ENCODE results near the gene ARAP1. TPM values are rescaled to one million over a fixed set of nuclear protein-coding genes. Genes with fewer than 3 reads are reported as not detected.
A peak's percentile ranks its signal among the peaks of the same experiment; 100 is the strongest.

ARAP1 gene
- total RNA-seq, 1 donor from 2014 or later = 55.1 TPM

- H3K4me3 Mint-ChIP-seq (ENCODE audit: unreplicated experiment) = peak overlapping the region; percentile 21
- no peaks in the 10 kb centered on the region for H3K36me3 Mint-ChIP-seq (ENCODE audit: low read depth, unreplicated experiment)
- peaks cover 13% of the 10 kb centered on the region for H3K27me3 Mint-ChIP-seq (ENCODE audit: unreplicated experiment)
- no peaks in the 10 kb centered on the region for H3K9me3 Mint-ChIP-seq (ENCODE audit: unreplicated experiment)
- TF ChIP-seq, protein P1, sequence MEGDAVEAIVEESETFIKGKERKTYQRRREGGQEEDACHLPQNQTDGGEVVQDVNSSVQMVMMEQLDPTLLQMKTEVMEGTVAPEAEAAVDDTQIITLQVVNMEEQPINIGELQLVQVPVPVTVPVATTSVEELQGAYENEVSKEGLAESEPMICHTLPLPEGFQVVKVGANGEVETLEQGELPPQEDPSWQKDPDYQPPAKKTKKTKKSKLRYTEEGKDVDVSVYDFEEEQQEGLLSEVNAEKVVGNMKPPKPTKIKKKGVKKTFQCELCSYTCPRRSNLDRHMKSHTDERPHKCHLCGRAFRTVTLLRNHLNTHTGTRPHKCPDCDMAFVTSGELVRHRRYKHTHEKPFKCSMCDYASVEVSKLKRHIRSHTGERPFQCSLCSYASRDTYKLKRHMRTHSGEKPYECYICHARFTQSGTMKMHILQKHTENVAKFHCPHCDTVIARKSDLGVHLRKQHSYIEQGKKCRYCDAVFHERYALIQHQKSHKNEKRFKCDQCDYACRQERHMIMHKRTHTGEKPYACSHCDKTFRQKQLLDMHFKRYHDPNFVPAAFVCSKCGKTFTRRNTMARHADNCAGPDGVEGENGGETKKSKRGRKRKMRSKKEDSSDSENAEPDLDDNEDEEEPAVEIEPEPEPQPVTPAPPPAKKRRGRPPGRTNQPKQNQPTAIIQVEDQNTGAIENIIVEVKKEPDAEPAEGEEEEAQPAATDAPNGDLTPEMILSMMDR (IDR thresholded peaks at IDR 0.05; ENCODE audit: unreplicated experiment) = no peak
- no peak for DNase-seq (ENCODE audit: low spot score)
- H3K4me1 Mint-ChIP-seq (ENCODE audit: unreplicated experiment) = peaks cover 8% of the 10 kb centered on the region
- peak overlapping the region; percentile 2 for H3K27ac Mint-ChIP-seq (ENCODE audit: unreplicated experiment)
Observed at GRCh38 chr11:72652873-72653630, 99.2 kb downstream of the ARAP1 start.

DNA sequence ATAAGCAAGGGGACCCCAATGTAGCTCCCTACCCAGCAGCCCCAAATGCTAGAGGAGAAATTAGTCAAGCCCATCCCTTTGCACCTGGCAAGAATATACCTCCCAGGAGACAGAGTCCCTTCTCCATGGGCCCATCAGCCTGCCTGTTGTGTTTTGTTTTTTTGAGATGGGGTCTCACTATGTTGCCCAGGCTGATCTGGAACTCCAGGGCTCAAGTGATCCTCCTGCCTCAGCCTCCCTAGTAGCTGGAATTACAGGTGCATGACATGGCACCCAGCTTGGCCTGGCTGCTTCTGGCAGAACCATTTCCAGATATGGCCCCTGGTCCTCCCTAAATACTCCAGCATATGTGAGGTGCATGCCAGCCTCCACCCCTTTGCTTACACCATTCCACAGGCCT is 100.1 kb downstream of the ARAP1 start:
- TF ChIP-seq, protein P1 (IDR thresholded peaks at IDR 0.05; ENCODE audit: unreplicated experiment) = no peak

DNA sequence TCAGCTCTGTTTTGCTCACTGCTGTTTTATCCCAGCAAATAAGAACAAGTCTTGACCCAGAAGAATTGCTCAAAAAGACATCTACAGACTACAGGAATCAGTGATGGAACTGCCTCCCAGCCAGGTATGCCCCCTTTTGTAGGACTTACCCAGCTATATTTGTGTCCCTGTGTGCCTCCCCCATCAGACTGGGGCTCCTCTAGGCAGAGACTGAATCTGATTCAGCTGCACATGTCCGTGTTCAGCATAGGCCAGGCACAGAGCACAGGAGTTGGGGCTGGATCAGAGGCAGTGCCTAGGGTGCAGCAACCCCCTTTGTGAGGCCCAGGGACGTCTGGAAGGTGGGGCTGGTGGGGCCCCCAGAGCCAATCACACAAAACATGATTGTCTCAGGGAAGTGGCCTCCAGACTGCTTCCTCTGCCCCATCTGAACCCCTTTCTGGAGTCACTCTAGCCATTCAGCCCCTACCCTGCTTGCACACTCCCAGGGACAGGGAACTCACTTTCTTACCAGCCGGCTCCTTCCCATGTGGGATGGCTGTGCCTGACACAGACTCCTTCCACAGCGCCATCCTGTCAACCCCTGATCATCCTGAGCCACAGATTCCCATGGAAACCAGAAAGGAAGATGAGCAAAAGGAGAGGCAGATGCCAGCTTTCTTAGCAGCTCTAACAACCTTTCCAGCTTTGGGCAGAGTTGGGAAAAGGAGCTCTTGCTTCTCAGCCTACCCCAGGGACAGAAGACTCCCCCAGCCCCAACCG is 102.8 kb downstream of the ARAP1 start:
- TF ChIP-seq, protein P1 (IDR thresholded peaks at IDR 0.05; ENCODE audit: unreplicated experiment) = no peak
- Mint-ChIP-seq H3K4me1 (ENCODE audit: unreplicated experiment) (peaks cover 5% of the 10 kb centered on the region), H3K27me3 (ENCODE audit: unreplicated experiment) (peaks cover 27% of the 10 kb centered on the region), H3K36me3 (ENCODE audit: low read depth, unreplicated experiment) (no peaks in the 10 kb centered on the region), H3K9me3 (ENCODE audit: unreplicated experiment) (no peaks in the 10 kb centered on the region), H3K4me3 (ENCODE audit: unreplicated experiment) (no peak overlapping the region), H3K27ac (ENCODE audit: unreplicated experiment) (no peak overlapping the region)
- DNase-seq (ENCODE audit: low spot score) = no peak

More for the DNA sequence above, 100.1 kb downstream of the ARAP1 start:
- Mint-ChIP-seq H3K36me3 (ENCODE audit: low read depth, unreplicated experiment) (no peaks in the 10 kb centered on the region), H3K27ac (ENCODE audit: unreplicated experiment) (no peak overlapping the region), H3K9me3 (ENCODE audit: unreplicated experiment) (no peaks in the 10 kb centered on the region), H3K4me1 (ENCODE audit: unreplicated experiment) (peaks cover 8% of the 10 kb centered on the region), H3K27me3 (ENCODE audit: unreplicated experiment) (peaks cover 13% of the 10 kb centered on the region), H3K4me3 (ENCODE audit: unreplicated experiment) (no peak overlapping the region)
- no peak for DNase-seq (ENCODE audit: low spot score)

- TF ChIP-seq, protein P1 (IDR thresholded peaks at IDR 0.05; ENCODE audit: unreplicated experiment) = no peak
- Mint-ChIP-seq H3K27me3 (ENCODE audit: unreplicated experiment) (peaks cover 26% of the 10 kb centered on the region), H3K4me3 (ENCODE audit: unreplicated experiment) (no peak overlapping the region), H3K36me3 (ENCODE audit: low read depth, unreplicated experiment) (no peaks in the 10 kb centered on the region), H3K9me3 (ENCODE audit: unreplicated experiment) (no peaks in the 10 kb centered on the region), H3K4me1 (ENCODE audit: unreplicated experiment) (peaks cover 10% of the 10 kb centered on the region), H3K27ac (ENCODE audit: unreplicated experiment) (no peak overlapping the region)
- DNase-seq (ENCODE audit: low spot score) = no peak
Observed at GRCh38 chr11:72648384-72649136, 103.6 kb downstream of the ARAP1 start.
